ENCODE measurements around the gene SNN.

DNA sequence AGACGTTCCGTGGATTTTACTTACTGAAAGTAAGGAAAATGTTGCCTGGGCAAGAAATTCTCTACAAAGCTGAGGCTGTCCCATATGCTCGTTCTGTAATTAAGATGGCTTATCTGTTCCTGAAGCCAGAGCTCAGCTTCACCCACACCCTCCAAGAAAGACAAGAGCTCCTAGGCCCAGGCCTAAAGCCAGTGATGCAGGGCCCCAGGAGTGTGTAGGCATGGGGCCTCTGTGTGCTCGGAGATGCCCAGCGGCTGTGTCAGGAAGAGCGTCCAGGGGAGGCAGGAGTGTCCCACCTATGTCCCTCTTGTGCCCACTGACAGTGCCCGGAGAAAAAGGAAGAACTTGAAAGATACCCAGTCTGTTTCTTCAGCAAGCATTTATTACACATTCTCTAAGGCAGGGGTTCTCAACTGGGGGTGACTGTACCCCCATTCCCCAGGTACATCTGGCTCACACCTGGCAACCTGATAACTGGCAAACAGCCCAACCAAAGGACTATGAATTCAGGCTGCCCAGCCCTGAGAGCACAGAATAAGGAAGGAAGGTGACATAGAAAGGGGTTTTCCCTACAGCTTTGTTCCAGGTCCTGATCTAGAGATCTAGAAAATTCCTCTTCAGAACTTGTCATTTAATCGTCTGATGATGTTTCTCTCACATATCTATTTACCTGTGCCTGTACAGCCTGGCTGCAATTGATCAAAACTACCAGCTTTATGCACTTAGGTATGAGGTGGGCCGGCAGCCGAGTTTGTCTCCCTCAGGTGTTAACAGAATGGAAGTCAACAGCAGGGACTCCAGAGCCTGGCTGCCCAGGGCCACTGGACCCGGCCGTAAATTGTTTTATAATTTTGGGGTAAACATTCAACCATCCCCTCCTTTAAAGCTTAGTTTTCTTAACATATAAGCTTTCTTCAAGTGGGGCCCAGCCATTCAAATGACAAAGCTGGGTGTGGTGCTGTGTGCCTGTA, 12.0 kb downstream of the SNN start:
- no peak for TF ChIP-seq EZH2phosphoT487 (IDR thresholded peaks at IDR 0.05; ENCODE audit: borderline replicate concordance, low read length)
- no peak for TF ChIP-seq CTCF (IDR thresholded peaks at IDR 0.05; ENCODE audit: low read depth, low read length, poor library complexity, severe bottlenecking)

All from DOHH2 (cell line).